GM21515 (cell line): Measurements from ENCODE around the gene ACVR1.
"Not testable (repeated sequence)": the region's sequence is repeated elsewhere in the genome, so short reads cannot be mapped to it uniquely, and the experiment has no call there.

ENCODE experiments used
- ATAC-seq: cut with Tn5 transposase; IDR thresholded peaks from one replicate; pipeline ENCODE4 v1.9.1; 2021; ENCODE audit not compliant: unreplicated experiment

ACVR1 gene

DNA sequence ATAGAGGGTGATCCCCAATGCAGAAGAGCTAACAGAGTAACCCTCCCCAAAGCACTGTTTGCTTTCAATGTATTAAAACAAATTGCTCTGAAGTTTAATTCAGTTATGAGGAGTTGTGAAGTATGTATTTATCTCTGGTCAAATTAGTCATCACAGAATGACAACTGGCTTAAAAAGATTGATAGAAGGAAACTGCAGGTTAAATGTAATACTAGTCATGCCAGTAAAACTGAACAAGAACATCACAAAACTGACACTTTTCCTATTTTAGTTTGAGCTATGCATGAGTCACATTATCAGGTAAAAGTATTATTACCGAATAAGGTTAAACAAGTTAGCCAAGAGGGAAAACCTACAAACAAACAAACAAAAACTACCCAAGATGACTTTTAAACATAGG is 148.4 kb downstream of the ACVR1 start:
- ATAC-seq = no peak

DNA sequence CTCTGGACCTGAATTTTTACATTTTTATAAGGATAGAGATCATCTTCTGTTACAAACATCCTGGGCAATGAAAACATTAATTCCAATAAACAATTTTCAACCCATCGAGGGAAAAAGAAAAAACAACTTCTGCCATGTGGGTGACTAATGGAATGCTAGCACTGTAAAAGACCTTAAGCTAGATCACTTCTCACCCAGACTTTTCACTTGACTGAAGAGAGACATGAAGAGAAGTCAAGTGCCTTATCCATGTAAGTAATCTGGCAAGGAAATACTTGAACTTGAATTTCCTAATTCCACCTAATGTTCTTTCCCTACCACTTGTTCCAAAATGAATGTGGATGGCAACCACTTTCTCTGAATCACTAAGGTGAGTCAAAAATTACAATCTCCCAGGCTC is 149.2 kb downstream of the ACVR1 start:
- ATAC-seq = no peak

DNA sequence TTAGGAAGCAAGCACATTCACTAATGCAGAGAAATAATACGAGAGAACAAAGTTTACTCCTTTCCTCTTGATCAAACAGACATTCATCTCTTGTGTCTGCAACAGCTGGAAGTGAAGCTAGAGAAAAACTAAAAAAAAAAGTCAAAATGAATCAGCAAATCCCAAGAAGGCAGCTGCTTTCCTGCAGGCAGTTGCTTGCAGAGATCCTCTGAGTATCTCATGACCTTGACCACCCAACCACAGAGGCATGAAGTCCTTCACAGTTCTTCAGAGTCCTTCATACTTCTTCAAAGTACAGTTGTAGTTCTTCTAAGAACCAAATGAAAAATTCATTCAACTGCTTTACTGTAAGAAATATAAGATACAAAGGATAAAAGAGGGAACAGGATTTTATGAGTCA is 150.3 kb downstream of the ACVR1 start:
- no peak for ATAC-seq

DNA sequence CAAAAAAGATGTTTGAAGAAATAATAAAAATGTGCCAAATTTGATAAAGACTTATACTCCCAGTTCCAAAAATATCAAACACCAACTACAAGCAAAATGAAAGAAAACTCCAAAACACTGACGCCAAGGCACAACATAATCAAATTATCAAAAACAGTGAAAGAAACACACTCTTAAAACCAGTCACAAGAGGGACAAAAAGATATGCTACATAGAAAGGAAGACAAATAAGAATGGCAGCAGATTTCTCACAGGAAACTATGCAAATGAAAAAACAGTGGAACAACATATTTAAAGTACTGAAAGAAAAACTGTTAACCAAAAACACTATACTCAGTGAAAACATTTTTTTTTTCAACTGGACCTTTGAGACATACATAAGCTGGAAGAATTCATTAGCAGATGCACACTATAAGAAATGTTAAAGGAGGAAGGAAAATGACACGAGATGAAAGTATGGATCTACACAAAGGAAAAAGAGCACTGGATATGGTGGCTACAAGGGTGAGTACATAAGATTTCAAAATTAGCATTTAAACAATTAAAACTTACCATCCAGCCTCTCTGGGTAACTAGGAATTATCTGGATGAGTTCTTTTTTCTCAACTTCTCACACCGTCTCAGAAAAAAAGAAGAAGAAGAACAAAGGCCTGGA is 153.4 kb downstream of the ACVR1 start:
- no peak for ATAC-seq

DNA sequence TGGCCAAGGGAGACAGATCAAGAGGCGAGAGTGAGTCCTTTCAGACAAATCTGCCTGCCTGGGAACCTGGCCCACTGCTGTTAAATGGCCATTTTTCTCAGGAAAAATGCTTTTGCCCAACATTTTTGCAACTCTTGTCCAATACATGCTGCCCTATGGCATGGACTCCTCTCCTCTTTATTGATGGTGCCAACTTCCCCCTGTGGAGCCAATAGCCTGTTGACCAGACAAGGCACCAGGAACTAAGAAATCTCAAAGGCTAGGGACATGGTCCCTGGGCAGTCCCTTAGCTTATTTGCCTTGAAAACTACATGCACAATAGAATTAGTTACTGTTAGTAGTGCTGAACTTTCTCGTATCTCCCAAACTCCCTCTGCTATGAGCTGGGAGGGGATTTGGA is 155.6 kb downstream of the ACVR1 start:
- ATAC-seq = no peak

DNA sequence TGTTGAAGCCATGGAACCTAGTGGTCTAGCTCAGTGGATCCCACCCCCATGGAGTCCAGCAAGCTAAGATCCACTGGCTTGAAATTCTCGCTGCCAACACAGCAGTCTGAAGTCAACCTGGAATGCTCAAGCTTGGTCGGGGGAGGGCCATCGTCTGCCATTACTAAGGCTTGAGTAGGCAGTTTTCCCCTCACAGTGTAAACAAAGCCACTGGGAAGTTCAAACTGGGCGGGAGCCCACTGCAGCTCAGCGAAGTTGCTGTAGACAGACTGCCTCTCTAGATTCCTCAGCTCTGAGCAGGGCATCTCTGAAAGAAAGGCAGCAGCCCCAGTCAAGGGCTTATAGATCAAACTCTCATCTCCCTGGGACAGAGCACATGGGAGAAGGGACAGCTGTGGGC is 171.5 kb downstream of the ACVR1 start:
- ATAC-seq = not testable (repeated sequence)

DNA sequence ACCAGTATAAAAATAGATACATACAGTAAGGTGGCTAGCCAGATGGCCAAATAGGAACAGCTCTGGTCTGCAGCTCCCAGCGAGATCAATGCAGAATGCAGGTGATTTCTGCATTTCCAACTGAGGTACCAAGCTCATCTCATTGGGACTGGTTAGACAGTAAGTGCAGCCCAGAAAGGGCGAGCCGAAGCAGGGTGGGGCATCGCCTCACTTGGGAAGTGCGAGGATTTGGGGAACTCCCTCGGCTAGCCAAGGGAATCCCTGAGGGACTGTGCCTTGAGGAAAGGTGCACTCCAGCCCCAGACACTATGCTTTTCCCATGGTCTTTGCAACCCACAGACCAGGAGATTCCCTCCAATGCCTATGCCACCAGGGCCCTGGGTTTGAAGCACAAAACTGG is 172.0 kb downstream of the ACVR1 start:
- ATAC-seq = not testable (repeated sequence)

DNA sequence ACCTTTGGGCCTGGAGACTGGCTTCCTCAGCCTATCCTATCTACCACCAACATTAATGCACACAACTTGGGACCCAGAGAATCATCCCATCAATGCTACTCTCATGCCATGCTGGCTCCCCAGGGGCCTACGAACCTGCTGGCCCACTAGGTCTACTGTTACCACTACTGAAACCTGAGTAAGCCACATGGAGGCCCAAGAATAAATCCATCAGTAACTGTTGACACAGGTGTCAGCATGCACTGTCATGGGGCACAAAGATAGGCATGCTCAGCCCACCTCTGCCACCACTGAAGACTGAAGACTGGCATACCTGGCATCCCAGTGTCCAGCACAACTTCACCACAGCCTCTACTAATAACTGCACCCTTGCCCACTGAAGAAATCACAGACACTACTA is 176.3 kb downstream of the ACVR1 start:
- no peak for ATAC-seq

DNA sequence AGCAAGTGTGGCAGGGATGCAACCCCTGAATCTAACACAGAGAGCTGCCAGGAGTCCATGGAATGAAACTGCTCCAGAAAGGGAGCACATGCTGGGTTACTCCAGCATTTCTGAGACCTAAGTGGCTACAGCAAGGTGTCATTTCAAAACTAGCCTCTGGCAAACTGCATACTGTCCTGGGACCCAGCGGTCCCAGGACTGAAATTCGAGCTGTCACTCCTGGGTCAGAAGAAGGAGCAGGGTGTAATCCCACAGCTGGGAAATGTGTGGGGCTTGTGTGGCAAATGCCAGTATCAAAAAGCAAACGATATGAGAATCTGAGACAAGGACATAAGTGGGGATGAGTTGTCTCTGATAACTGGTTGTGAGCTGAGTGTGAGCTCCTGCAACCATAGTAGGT is 177.1 kb downstream of the ACVR1 start:
- ATAC-seq = no peak

DNA sequence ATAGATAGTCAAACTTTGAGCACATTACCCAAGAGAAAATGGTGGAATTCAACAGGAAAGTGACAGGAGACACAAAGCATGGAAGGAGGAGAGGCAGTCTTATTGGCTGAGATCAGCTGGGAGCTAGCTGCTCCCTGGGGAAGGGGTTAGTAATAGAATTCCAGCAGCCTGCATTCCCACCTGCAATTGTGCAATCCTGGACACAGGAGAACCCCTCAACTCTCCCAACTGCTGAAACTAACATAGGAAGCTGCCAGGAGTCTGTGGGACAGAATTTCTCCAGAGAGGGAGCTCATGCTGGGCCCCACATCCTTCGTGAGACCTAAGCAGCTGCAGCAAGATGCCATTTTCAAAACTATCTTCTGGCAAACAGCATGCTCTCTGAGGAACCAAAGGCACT is 177.7 kb downstream of the ACVR1 start:
- ATAC-seq = no peak

DNA sequence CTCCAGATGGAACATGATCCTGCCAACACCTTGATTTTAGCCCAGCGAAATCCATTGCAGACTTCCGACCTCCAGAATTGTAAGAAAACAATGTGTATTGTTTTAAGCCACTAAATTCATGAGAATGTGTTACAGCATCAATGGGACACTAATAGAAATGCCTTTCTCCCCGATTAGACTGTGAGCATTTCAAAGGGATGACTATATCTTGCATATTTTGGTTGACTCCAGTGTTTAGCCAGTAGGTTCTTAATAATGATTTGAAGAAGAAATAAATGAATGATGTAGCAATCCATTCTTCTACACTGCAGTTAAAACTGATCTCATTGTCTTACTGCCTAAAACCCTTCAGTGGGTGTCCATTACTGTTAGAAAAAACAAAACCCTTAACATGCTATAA is 180.1 kb downstream of the ACVR1 start:
- ATAC-seq = no peak

DNA sequence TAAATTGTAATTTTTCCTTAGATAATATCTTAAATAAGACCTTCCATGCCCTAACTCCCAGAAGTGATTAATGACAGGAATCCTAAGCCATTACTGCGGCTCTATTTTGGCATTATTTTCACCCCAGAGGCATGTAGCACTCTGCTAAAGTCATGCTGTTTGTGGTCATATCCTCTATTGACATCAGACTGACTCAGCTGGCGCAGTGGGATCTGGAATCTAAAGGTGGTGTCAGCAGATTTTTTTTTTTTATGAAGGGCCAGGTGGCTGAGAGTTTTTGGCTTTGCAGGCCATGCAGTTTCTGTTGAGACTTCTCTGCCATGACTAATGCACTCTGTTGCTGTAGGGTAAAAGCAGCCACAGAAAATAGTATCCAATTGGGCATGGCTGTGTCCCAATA is 183.4 kb downstream of the ACVR1 start:
- no peak for ATAC-seq

DNA sequence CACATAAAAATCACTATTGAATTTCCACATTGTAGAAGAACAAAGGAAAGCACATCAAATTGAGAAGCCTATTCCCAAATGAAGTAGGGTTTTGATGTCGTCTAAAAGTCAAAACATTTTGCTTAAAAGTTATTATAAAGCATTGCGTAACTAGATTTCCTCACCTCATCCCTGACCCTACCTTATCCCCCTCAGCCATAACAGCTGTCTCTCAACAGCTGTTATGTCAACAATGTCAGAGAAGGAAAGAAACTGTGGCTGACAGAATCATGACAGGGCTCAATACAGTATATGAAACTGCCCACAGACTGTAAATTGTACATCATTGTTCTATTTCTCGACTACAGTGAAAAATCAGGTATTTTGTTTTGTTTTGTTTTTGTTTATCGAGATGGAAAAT is 184.4 kb downstream of the ACVR1 start:
- ATAC-seq = no peak

DNA sequence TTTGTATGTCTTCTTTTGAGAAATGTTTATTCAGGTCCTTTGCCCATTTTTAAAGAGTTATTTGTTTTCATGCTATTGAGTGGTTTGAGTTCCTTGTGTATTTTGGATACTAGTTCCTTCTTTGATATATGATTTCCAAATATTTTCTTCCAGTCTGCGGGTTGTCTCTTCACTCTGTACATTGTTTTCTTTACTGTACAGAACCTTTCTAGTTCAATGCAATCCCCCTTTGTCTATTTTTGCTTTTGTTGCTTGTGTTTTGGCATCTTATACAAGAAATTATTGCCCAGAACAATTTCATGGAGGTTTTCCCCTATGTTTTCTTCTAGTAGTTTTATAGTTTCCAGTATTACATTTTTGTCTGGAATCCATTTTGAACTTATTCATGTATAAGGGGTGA is 185.0 kb downstream of the ACVR1 start:
- no peak for ATAC-seq
